Heart right ventricle (tissue), 16 donors: ENCODE data around the gene HOXD11. TPM values are rescaled to one million over a fixed set of nuclear protein-coding genes. Genes with fewer than 3 reads are reported as not detected.

Experiments
- ATAC-seq, 8 donors: fragments of 200-7000 bp; cut with Tn5 transposase; one replicate each; pipeline ENCODE4 v1.9.1; 2020; ENCODE audit warnings: mild to moderate bottlenecking in 8 of 8, moderate library complexity in 8 of 8, moderate number of reproducible peaks in 1 of 8
- DNase-seq, 2 donors: peaks; one replicate each; pipeline ENCODE4 v3.0.0-alpha.2; 2020
- H3K27ac ChIP-seq, 10 donors: fragments of 200-600 bp; sonication (generic) in 2 of 10; one replicate each; pipeline versions ENCODE4 v1.5.0 to v1.8.0; 2020 to 2022; ENCODE audit warnings: mild to moderate bottlenecking in 3 of 10
- H3K27me3 ChIP-seq, 7 donors: fragments of 200-600 bp; one replicate each; pipeline ENCODE4 v1.8.0; 2021 to 2022; ENCODE audit warnings: mild to moderate bottlenecking in 2 of 7
- H3K36me3 ChIP-seq, 9 donors: fragments of 200-600 bp; sonication (generic) in 1 of 9; one replicate each; pipeline versions ENCODE4 v1.5.0 to v1.8.0; 2020 to 2022; ENCODE audit warnings: mild to moderate bottlenecking in 2 of 9
- H3K4me1 ChIP-seq, 9 donors: fragments of 200-600 bp; sonication (generic) in 1 of 9; one replicate each; pipeline versions ENCODE4 v1.5.0 to v1.8.0; 2020 to 2022; ENCODE audit warnings: mild to moderate bottlenecking in 4 of 9
- H3K4me3 ChIP-seq, 10 donors: fragments of 200-600 bp; sonication (generic) in 2 of 10; one replicate each; pipeline versions ENCODE4 v1.5.0 to v1.8.0; 2020 to 2022; ENCODE audit warnings: mild to moderate bottlenecking in 7 of 10, moderate library complexity in 2 of 10
- H3K9me3 ChIP-seq, 11 donors: fragments of 200-600 bp in 10 of 11; sonication (generic) in 2 of 11; one replicate each; pipeline versions ENCODE4 v1.5.0 to v1.8.0; 2013 to 2022; ENCODE audit warnings: mild to moderate bottlenecking in 2 of 11, control low read depth in 1 of 11, moderate library complexity in 1 of 11
- CTCF ChIP-seq, 9 donors: fragments of 200-600 bp; sonication (generic) in 2 of 9; IDR thresholded peaks; one replicate each; pipeline versions ENCODE4 v1.5.0 to v1.8.0; 2021 to 2022; ENCODE audit warnings: antibody characterized with exemption in 9 of 9, mild to moderate bottlenecking in 5 of 9, moderate library complexity in 1 of 9
- WGBS, 2 donors: extraction: QIAGEN DNeasy Blood & Tissue Kit; methylation state at CpG; one replicate each; pipeline ENCODE4 v1.1.7; 2013; ENCODE audit warnings: inconsistent platforms in 1 of 2; 5-methylcytosine and 5-hydroxymethylcytosine counted together
- intact Hi-C, 10 donors: fragments of 100-400 bp; cut with DNase I; formaldehyde crosslinking; loops; one replicate each; pipeline versions ENCODE4 v1.11.1 to v1.14.2; 2022
- polyA plus RNA-seq, 2 donors: library from polyadenylated mRNA; stranded (reverse); fragments of 200-250 nt; gene quantifications; one replicate each; pipeline ENCODE4 v1.2.3, GENCODE V29; 2013
- total RNA-seq, 10 donors: library from RNA; stranded (reverse); fragmentation: NEBNext Ultra II Directional in 3 of 10; extraction: Animal tissue kit (Norgen Biotek cat#: 25700) in 3 of 10; gene quantifications; one replicate each; pipeline versions ENCODE4 v1.2.1 to v1.2.4, GENCODE V29; 2021 to 2023
- donor health status: Arrhythmogenic right ventricular cardiomyopathy.
- donor health status: ischemic (EF 13 %, LVEDD 7.1; RV severe dilation, severe dysfunction).
- donor health status: healthy with polysubstance abuse.
- donor health status: DM: no; HTN: yes; CAD: no.
- donor health status: DM: no; HTN: no; CAD: no.
- donor health status: ischemic (EF 25% LVEDD 6.9; RV normal size, moderate dysfunction).
- donor health status: ischemic (EF 25% LVEDD 5.7; RV mildly dilated, moderate dysfunction).
- donor health status: healthy.
- donor health status: DM: yes; HTN: yes; CAD: no.
- donor health status: Ischemic cardiomyopathy.
- donor health status: ischemic (EF 35%, LVEDD 5.7; RV mildly dilated, moderate dysfunction).
- donor health status: nonischemic (EF 11% LVEDD 7.7; RV severe dilation, severe dysfunction).
- donor health status: DM: yes; HTN: yes; CAD: no.
- donor health status: PGD.
- donor health status: ischemic (EF 29% LVEDD 5.4; RV normal size, mild dysfunction).
- donor health status: nonischemic (EF 23%, LVEDD 6.1; RV moderate dilation, normal function).

The HOXD11 gene
- total and polyA plus RNA-seq, 12 donors, result not detected

GRCh38 chr2:176098366-176099158, 8.5 kb upstream of the HOXD11 start:
- DNase-seq (no peak), ATAC-seq (no peak)
- intact Hi-C loops, result loop anchor here in 4 of 10 donors (5.0 kb wide), 2 partner anchors 731 to 846 kb away; no protein-coding TSS in a partner anchor

GRCh38 chr2:176099159-176099727, 7.8 kb upstream of the HOXD11 start:
- Histone ChIP-seq H3K4me1 (peaks cover 0 to 36% (median 24%) of the 10 kb centered on the region in 9 donors), H3K4me3 (no peak overlapping the region), H3K27me3 (peaks cover 62 to 100% (median 100%) of the 10 kb centered on the region in 7 donors), H3K27ac (no peak overlapping the region), H3K9me3 (no peaks in the 10 kb centered on the region), H3K36me3 (no peaks in the 10 kb centered on the region)
- 4 to 5% methylated on average over 30 of the region's 30 CpGs for WGBS, 2 donors
- intact Hi-C loops, result loop anchor here in 4 of 10 donors (5.0 kb wide), 2 partner anchors 732 to 847 kb away; no protein-coding TSS in a partner anchor
- no peak for ATAC-seq
- TF ChIP-seq CTCF (IDR thresholded peaks at IDR 0.05), result no peak
- DNase-seq, result no peak

More at GRCh38 chr2:176098366-176099158, 8.5 kb upstream of the HOXD11 start:
- 2 to 3% methylated on average over 35 of the region's 35 CpGs for WGBS, 2 donors
- Histone ChIP-seq H3K9me3 (no peaks in the 10 kb centered on the region), H3K27ac (no peak overlapping the region), H3K27me3 (peaks cover 63 to 100% (median 100%) of the 10 kb centered on the region in 7 donors), H3K36me3 (no peaks in the 10 kb centered on the region), H3K4me1 (peaks cover 0 to 33% (median 20%) of the 10 kb centered on the region in 9 donors), H3K4me3 (peak overlapping the region in 1 of 10 donors; percentile 28)
- TF ChIP-seq CTCF (IDR thresholded peaks at IDR 0.05), result no peak

- no peaks in the 10 kb centered on the region for H3K36me3 ChIP-seq
- no peak for TF ChIP-seq CTCF (IDR thresholded peaks at IDR 0.05)
- peaks cover 56 to 100% (median 100%) of the 10 kb centered on the region in 7 donors for H3K27me3 ChIP-seq
- ATAC-seq, result no peak
- no peak within 1 kb of the TSS for H3K27ac ChIP-seq
- DNase-seq, result no peak
- intact Hi-C loops, result loop anchor here in 4 of 10 donors (5.0 kb wide), 2 partner anchors 733 to 848 kb away; no protein-coding TSS in a partner anchor
- H3K4me1 ChIP-seq, result peaks cover 0 to 43% (median 25%) of the 10 kb centered on the region in 9 donors
- H3K9me3 ChIP-seq, result no peaks in the 10 kb centered on the region
- no peak within 1 kb of the TSS for H3K4me3 ChIP-seq
- 2 to 4% methylated on average over 70 of the region's 70 CpGs for WGBS, 2 donors
Observed at GRCh38 chr2:176099728-176100546, 7.1 kb upstream of the HOXD11 start, which contains the start of gene HOXD12. HOXD12 (plus strand) TSS chr2:176099795; CDS start chr2:176099802, 7 bp downstream.
